ENCODE data around the gene CBX5. TPM values are rescaled to one million over a fixed set of nuclear protein-coding genes. Genes with fewer than 3 reads are reported as not detected.
"Not testable (repeated sequence)": the region's sequence is repeated elsewhere in the genome, so short reads cannot be mapped to it uniquely, and the experiment has no call there.

Gene CBX5
- total RNA-seq, 1 donor from 2014 or later: 98.1 TPM

- Mint-ChIP-seq H3K9me3 (ENCODE audit: unreplicated experiment) (no peaks in the 10 kb centered on the region), H3K4me1 (ENCODE audit: unreplicated experiment) (peaks cover 11% of the 10 kb centered on the region), H3K27ac (ENCODE audit: unreplicated experiment) (no peak overlapping the region), H3K4me3 (ENCODE audit: unreplicated experiment) (no peak overlapping the region), H3K27me3 (ENCODE audit: unreplicated experiment) (peaks cover 8% of the 10 kb centered on the region), H3K36me3 (ENCODE audit: unreplicated experiment) (peaks cover 12% of the 10 kb centered on the region)
- no peak for TF ChIP-seq CTCF (IDR thresholded peaks at IDR 0.05)
- no peak for DNase-seq (ENCODE audit: extremely low spot score, unreplicated experiment)
Observed at GRCh38 chr12:54185919-54186318, 94.0 kb downstream of the CBX5 start.

GRCh38 chr12:54185297-54185696, 94.6 kb downstream of the CBX5 start:
- Mint-ChIP-seq H3K36me3 (ENCODE audit: unreplicated experiment) (peaks cover 14% of the 10 kb centered on the region), H3K4me1 (ENCODE audit: unreplicated experiment) (peaks cover 11% of the 10 kb centered on the region)
- H3K27ac Mint-ChIP-seq (ENCODE audit: unreplicated experiment); H3K4me3 Mint-ChIP-seq (ENCODE audit: unreplicated experiment); DNase-seq (ENCODE audit: extremely low spot score, unreplicated experiment); H3K27me3 Mint-ChIP-seq (ENCODE audit: unreplicated experiment); H3K9me3 Mint-ChIP-seq (ENCODE audit: unreplicated experiment): not testable (repeated sequence)

GRCh38 chr12:54184024-54184805, 95.7 kb downstream of the CBX5 start:
- no peaks in the 10 kb centered on the region for H3K9me3 Mint-ChIP-seq (ENCODE audit: unreplicated experiment)

GRCh38 chr12:54182981-54183380, 96.9 kb downstream of the CBX5 start:
- TF ChIP-seq CTCF (IDR thresholded peaks at IDR 0.05): no peak
- DNase-seq (ENCODE audit: extremely low spot score, unreplicated experiment): no peak
- H3K27me3 Mint-ChIP-seq (ENCODE audit: unreplicated experiment): peaks cover 8% of the 10 kb centered on the region
- H3K27ac Mint-ChIP-seq (ENCODE audit: unreplicated experiment): no peak overlapping the region
- no peak overlapping the region for H3K4me3 Mint-ChIP-seq (ENCODE audit: unreplicated experiment)
- no peaks in the 10 kb centered on the region for H3K9me3 Mint-ChIP-seq (ENCODE audit: unreplicated experiment)
- H3K4me1 Mint-ChIP-seq (ENCODE audit: unreplicated experiment): peaks cover 7% of the 10 kb centered on the region
- H3K36me3 Mint-ChIP-seq (ENCODE audit: unreplicated experiment): peaks cover 14% of the 10 kb centered on the region

More at GRCh38 chr12:54184024-54184805, 95.7 kb downstream of the CBX5 start:
- TF ChIP-seq CTCF (IDR thresholded peaks at IDR 0.05): no peak
- Mint-ChIP-seq H3K36me3 (ENCODE audit: unreplicated experiment) (peaks cover 14% of the 10 kb centered on the region), H3K4me1 (ENCODE audit: unreplicated experiment) (peaks cover 9% of the 10 kb centered on the region), H3K4me3 (ENCODE audit: unreplicated experiment) (no peak overlapping the region), H3K27ac (ENCODE audit: unreplicated experiment) (no peak overlapping the region), H3K27me3 (ENCODE audit: unreplicated experiment) (peaks cover under 1% of the 10 kb centered on the region)
- DNase-seq (ENCODE audit: extremely low spot score, unreplicated experiment): no peak

- H3K27ac Mint-ChIP-seq (ENCODE audit: unreplicated experiment): no peak overlapping the region
- H3K9me3 Mint-ChIP-seq (ENCODE audit: unreplicated experiment): no peaks in the 10 kb centered on the region
- H3K36me3 Mint-ChIP-seq (ENCODE audit: unreplicated experiment): peaks cover 14% of the 10 kb centered on the region
- H3K4me3 Mint-ChIP-seq (ENCODE audit: unreplicated experiment): no peak overlapping the region
- no peaks in the 10 kb centered on the region for H3K4me1 Mint-ChIP-seq (ENCODE audit: unreplicated experiment)
- TF ChIP-seq CTCF (IDR thresholded peaks at IDR 0.05): no peak
- DNase-seq (ENCODE audit: extremely low spot score, unreplicated experiment): no peak
- H3K27me3 Mint-ChIP-seq (ENCODE audit: unreplicated experiment): peaks cover 9% of the 10 kb centered on the region
Observed at GRCh38 chr12:54182086-54182485, 97.8 kb downstream of the CBX5 start.

Other genes starting within 250 kb of the CBX5 start
- gene HOXC5, start 247.1 kb downstream of the CBX5 start, total RNA-seq: not detected in 2 replicates
- not detected in 2 replicates for gene HOXC4, start 226.3 kb downstream of the CBX5 start, total RNA-seq
- gene SMUG1, start 91.1 kb downstream of the CBX5 start, total RNA-seq: 33.8 and 34.5 TPM in 2 replicates
- gene HNRNPA1, start 604 bp upstream of the CBX5 start, total RNA-seq: 792 and 819 TPM in 2 replicates
- gene NFE2, start 20.9 kb upstream of the CBX5 start, total RNA-seq: 0.30 TPM in 1 of 2 replicates, not detected in the other
- gene COPZ1, start 45.0 kb upstream of the CBX5 start, total RNA-seq: 126 and 136 TPM in 2 replicates
- gene GPR84, start 84.4 kb upstream of the CBX5 start, total RNA-seq: not detected in 2 replicates
- gene ZNF385A, start 104.6 kb upstream of the CBX5 start, total RNA-seq: 12.3 and 12.7 TPM in 2 replicates
- 98.4 and 100 TPM in 2 replicates for gene ITGA5, start 139.1 kb upstream of the CBX5 start, total RNA-seq
- not detected in 2 replicates for gene GTSF1, start 193.5 kb upstream of the CBX5 start, total RNA-seq
- gene NCKAP1L, start 217.6 kb upstream of the CBX5 start, total RNA-seq: not detected in 2 replicates

Data from osteocyte (in vitro differentiated cells).